A673 (cell line): ENCODE measurements around the gene SLBP.

ENCODE experiments used
- CTCF ChIP-seq: fragments of 300-800, 200-600 bp; sonication (generic); conservative IDR thresholded peaks from 2 replicates; pipeline ENCODE4 v1.5.1; 2017; ENCODE audit warnings: low read depth, mild to moderate bottlenecking, antibody characterized with exemption, low read length, moderate library complexity, mixed read lengths
- EZH2 ChIP-seq: fragments of 200-600 bp; sonication (generic); IDR thresholded peaks from 2 replicates; pipeline ENCODE4 v1.6.1; 2017; ENCODE audit warnings: borderline replicate concordance, low read depth, mild to moderate bottlenecking, mixed read lengths, antibody characterized with exemption, low read length; ENCODE audit not compliant: poor library complexity, severe bottlenecking

GRCh38 chr4:1703867-1704266 lies 8.3 kb downstream of the SLBP start:
- TF ChIP-seq CTCF (no peak), EZH2 (no peak)
